Coronary artery (tissue), 2 donors: Measurements from ENCODE around the gene LARGE2.

Experiments used
- DNase-seq: peaks from one replicate; pipeline ENCODE4 v3.0.0-alpha.2; 2017; ENCODE audit warnings: low spot score
- H3K27ac ChIP-seq, 2 donors: fragments of 200-600 bp; sonication (generic); one replicate each; pipeline ENCODE4 v1.5.1; 2016 to 2019
- H3K4me3 ChIP-seq: fragments of 200-600 bp; sonication (generic); 2 replicates; pipeline ENCODE4 v1.5.1; 2016; ENCODE audit warnings: mild to moderate bottlenecking, moderate library complexity
- TF ChIP-seq, protein P1 (sequence below): fragments of 200-600 bp; sonication (generic); IDR thresholded peaks from one replicate; pipeline ENCODE4 v1.5.1; 2019; ENCODE audit warnings: antibody characterized with exemption

Gene LARGE2

DNA sequence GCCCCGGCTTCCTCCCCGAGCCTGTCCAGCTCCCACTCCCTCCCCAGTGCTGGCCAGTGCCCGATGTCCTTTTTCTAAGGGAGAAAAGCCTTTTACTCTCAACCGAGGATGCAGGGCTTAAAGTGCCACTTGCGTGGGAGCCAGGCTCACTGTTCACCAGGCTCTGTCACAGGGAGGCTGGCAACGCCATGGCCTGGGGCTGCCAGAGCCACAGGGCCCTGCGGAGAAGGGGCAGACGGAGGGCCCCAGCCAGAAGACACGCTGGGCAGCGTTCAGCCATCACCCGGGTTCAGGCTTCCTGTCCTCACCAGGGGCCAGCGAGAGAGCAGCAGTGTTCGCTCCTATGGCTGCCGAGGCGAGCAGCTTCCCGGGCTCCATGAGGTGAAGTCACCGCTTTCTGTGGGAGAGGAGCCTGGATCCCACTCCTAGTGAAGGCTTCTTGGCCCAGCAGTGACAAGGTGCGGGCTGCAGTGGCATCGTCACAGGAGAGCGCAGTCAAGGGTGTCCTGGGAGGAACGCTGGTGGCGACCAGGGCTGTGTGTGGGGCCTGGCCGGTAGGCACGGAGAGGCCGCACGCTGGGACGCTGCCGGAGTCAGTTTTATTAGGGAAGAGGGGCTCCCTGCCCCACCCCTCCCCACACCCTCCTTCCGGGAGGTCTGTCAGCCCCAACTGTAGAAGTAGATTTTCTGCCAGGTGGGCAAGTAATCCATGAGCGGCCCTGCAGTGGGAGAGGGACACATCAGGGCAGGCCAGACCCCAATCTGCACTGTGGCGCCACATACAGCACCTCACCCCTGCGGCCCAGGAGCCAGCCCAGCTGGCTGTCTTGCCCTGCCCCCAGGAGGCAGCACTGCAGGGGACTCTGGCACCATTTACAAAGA is 12.6 kb upstream of the LARGE2 start:
- Histone ChIP-seq H3K27ac (no peak overlapping the region), H3K4me3 (no peak overlapping the region)
- TF ChIP-seq, protein P1, sequence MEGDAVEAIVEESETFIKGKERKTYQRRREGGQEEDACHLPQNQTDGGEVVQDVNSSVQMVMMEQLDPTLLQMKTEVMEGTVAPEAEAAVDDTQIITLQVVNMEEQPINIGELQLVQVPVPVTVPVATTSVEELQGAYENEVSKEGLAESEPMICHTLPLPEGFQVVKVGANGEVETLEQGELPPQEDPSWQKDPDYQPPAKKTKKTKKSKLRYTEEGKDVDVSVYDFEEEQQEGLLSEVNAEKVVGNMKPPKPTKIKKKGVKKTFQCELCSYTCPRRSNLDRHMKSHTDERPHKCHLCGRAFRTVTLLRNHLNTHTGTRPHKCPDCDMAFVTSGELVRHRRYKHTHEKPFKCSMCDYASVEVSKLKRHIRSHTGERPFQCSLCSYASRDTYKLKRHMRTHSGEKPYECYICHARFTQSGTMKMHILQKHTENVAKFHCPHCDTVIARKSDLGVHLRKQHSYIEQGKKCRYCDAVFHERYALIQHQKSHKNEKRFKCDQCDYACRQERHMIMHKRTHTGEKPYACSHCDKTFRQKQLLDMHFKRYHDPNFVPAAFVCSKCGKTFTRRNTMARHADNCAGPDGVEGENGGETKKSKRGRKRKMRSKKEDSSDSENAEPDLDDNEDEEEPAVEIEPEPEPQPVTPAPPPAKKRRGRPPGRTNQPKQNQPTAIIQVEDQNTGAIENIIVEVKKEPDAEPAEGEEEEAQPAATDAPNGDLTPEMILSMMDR, result no peak
- no peak for DNase-seq

DNA sequence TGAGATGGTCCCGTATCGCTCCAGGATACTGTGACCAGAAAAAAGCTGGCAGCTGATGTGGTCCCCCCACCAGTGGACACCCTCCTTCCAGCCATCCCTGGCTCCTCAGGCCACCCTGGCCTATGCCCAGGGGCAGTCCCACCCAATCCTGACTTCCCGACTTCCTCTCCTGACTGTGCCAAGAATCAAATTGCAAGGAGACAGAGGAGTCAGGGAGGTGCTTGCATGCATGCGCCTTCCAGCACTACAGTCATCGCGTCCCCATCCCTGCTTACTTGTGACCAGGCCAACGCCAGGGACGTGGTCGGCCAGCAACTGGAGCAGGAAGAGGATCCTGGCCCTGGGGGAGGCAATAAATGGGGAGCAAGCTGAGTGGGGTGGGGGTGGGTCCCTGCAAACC is 11.8 kb upstream of the LARGE2 start:
- Histone ChIP-seq H3K27ac (no peak overlapping the region), H3K4me3 (no peak overlapping the region)
- TF ChIP-seq, protein P1, result no peak
- no peak for DNase-seq

DNA sequence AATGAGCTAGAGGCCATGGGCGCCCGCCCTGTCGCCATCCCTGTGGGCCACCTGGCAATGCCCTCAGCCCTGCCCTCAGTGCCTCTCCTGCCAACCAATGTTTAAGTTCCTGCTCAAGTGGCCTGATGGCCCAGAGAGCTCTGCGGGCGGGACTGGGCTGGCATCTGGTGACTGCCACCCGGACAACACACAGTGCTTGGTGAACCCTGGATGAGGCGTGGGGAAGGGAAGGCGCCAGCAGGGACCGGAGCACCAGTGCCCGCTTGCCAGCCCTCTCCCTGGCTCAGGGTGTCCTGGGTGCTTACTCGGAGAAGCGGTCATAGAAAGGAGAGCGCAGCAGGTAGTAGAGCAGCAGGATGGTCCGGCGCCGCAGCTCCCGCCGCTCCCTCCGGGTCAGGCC is 8.9 kb upstream of the LARGE2 start:
- H3K27ac ChIP-seq, result no peak overlapping the region
- no peak overlapping the region for H3K4me3 ChIP-seq
- DNase-seq, result no peak
- TF ChIP-seq, protein P1, result no peak

DNA sequence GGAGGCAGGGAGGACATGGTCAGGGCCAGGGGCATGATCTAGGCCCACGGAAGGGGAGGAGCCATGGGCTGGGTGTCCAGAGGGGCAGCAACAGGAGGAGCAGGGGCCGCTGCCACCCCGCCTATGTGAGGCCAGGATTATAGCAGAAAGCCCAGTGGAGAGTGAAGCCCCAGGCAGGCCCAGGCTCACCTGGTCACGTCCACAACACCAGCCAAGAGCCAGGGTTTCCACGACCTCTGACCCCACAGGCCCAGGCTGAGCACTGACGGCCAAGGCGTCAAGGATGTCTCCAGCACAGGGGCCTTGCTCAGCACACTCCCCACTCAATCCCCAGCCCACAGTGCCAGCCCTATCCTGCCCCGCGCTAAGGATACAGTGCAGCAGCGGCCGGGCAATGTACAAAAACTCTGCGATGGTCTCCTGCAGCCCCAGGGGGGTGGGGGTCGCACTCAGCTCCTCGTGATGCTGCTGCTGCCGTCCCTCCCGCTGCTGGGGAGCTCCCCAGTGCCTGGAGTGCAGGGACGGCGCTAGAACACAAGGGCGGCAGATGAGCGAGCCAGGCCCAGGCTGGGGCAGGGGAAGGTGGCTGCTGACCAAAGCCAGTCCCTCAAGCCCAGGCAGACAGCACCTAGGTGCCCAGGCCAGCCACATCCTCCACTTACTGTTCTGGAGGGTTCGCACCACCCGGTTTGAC is 8.4 kb upstream of the LARGE2 start:
- H3K27ac ChIP-seq, result no peak overlapping the region
- TF ChIP-seq, protein P1, result no peak
- no peak for DNase-seq
- no peak overlapping the region for H3K4me3 ChIP-seq

DNA sequence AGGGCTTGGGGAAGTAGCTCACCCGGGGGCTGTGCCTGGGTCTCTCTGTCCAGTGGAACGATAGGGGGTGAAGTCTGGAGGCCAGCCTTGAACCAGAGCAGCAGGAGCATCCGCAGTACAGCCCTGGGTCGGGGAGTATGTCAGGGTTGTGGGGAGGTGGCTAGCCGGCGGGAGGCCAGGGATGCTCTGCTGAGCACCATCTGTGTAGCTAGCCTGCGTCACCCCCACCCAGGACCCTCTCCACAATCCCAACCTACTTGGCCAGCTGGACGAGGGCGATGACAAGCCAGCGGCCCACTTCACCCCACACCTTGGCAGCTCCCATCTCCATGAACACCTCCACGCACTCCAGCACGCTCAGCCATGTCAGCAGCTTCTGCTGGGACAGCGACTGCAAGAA is 7.0 kb upstream of the LARGE2 start:
- DNase-seq, result no peak
- Histone ChIP-seq H3K27ac (no peak overlapping the region), H3K4me3 (no peak overlapping the region)
- TF ChIP-seq, protein P1, result no peak

DNA sequence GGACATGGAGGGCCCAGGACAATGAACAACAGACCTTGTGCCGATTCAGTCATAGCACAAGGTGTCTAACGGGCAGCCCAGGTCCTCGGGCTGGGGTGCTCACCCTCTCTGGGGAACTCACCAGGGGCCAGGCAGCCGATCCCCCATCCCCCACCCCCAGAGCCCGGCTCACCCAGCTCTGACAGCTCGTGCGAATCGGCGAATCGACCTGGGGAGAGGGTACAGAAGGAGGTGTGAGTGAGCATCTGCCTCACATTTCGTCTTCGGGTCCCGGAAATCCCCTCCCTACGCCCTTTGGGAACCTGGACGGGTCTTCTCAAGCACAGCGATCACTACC is 5.2 kb upstream of the LARGE2 start:
- peak overlapping the region; percentile 83 for H3K4me3 ChIP-seq
- peak overlapping the region; percentile 90 to 92 for H3K27ac ChIP-seq
- DNase-seq, result no peak
- TF ChIP-seq, protein P1, result no peak
